Heart right ventricle (tissue), 16 donors: Measurements from ENCODE around the gene PIP5K1C. TPM values are rescaled to one million over a fixed set of nuclear protein-coding genes. Genes with fewer than 3 reads are reported as not detected.

Experiments used
- ATAC-seq, 8 donors: fragments of 200-7000 bp; cut with Tn5 transposase; one replicate each; pipeline ENCODE4 v1.9.1; 2020; ENCODE audit warnings: mild to moderate bottlenecking in 8 of 8, moderate library complexity in 8 of 8, moderate number of reproducible peaks in 1 of 8
- DNase-seq, 2 donors: peaks; one replicate each; pipeline ENCODE4 v3.0.0-alpha.2; 2020
- H3K27ac ChIP-seq, 10 donors: fragments of 200-600 bp; sonication (generic) in 2 of 10; one replicate each; pipeline versions ENCODE4 v1.5.0 to v1.8.0; 2020 to 2022; ENCODE audit warnings: mild to moderate bottlenecking in 3 of 10
- H3K27me3 ChIP-seq, 7 donors: fragments of 200-600 bp; one replicate each; pipeline ENCODE4 v1.8.0; 2021 to 2022; ENCODE audit warnings: mild to moderate bottlenecking in 2 of 7
- H3K36me3 ChIP-seq, 9 donors: fragments of 200-600 bp; sonication (generic) in 1 of 9; one replicate each; pipeline versions ENCODE4 v1.5.0 to v1.8.0; 2020 to 2022; ENCODE audit warnings: mild to moderate bottlenecking in 2 of 9
- H3K4me1 ChIP-seq, 9 donors: fragments of 200-600 bp; sonication (generic) in 1 of 9; one replicate each; pipeline versions ENCODE4 v1.5.0 to v1.8.0; 2020 to 2022; ENCODE audit warnings: mild to moderate bottlenecking in 4 of 9
- H3K4me3 ChIP-seq, 10 donors: fragments of 200-600 bp; sonication (generic) in 2 of 10; one replicate each; pipeline versions ENCODE4 v1.5.0 to v1.8.0; 2020 to 2022; ENCODE audit warnings: mild to moderate bottlenecking in 7 of 10, moderate library complexity in 2 of 10
- H3K9me3 ChIP-seq, 11 donors: fragments of 200-600 bp in 10 of 11; sonication (generic) in 2 of 11; one replicate each; pipeline versions ENCODE4 v1.5.0 to v1.8.0; 2013 to 2022; ENCODE audit warnings: mild to moderate bottlenecking in 2 of 11, control low read depth in 1 of 11, moderate library complexity in 1 of 11
- CTCF ChIP-seq, 9 donors: fragments of 200-600 bp; sonication (generic) in 2 of 9; IDR thresholded peaks; one replicate each; pipeline versions ENCODE4 v1.5.0 to v1.8.0; 2021 to 2022; ENCODE audit warnings: antibody characterized with exemption in 9 of 9, mild to moderate bottlenecking in 5 of 9, moderate library complexity in 1 of 9
- WGBS, 2 donors: extraction: QIAGEN DNeasy Blood & Tissue Kit; methylation state at CpG; one replicate each; pipeline ENCODE4 v1.1.7; 2013; ENCODE audit warnings: inconsistent platforms in 1 of 2; 5-methylcytosine and 5-hydroxymethylcytosine counted together
- intact Hi-C, 10 donors: fragments of 100-400 bp; cut with DNase I; formaldehyde crosslinking; loops; one replicate each; pipeline versions ENCODE4 v1.11.1 to v1.14.2; 2022
- long read RNA-seq, 3 donors: library from polyadenylated mRNA; unstranded; transcript quantifications; one replicate each; pipeline ENCODE4 v2.0.0, GENCODE V29; 2020 to 2021
- polyA plus RNA-seq, 2 donors: library from polyadenylated mRNA; stranded (reverse); fragments of 200-250 nt; gene quantifications; one replicate each; pipeline ENCODE4 v1.2.3, GENCODE V29; 2013
- total RNA-seq, 10 donors: library from RNA; stranded (reverse); fragmentation: NEBNext Ultra II Directional in 3 of 10; extraction: Animal tissue kit (Norgen Biotek cat#: 25700) in 3 of 10; gene quantifications; one replicate each; pipeline versions ENCODE4 v1.2.1 to v1.2.4, GENCODE V29; 2021 to 2023
- donor health status: Arrhythmogenic right ventricular cardiomyopathy.
- donor health status: ischemic (EF 13 %, LVEDD 7.1; RV severe dilation, severe dysfunction).
- donor health status: healthy with polysubstance abuse.
- donor health status: DM: no; HTN: yes; CAD: no.
- donor health status: DM: no; HTN: no; CAD: no.
- donor health status: ischemic (EF 25% LVEDD 6.9; RV normal size, moderate dysfunction).
- donor health status: ischemic (EF 25% LVEDD 5.7; RV mildly dilated, moderate dysfunction).
- donor health status: healthy.
- donor health status: DM: yes; HTN: yes; CAD: no.
- donor health status: Ischemic cardiomyopathy.
- donor health status: ischemic (EF 35%, LVEDD 5.7; RV mildly dilated, moderate dysfunction).
- donor health status: nonischemic (EF 11% LVEDD 7.7; RV severe dilation, severe dysfunction).
- donor health status: DM: yes; HTN: yes; CAD: no.
- donor health status: PGD.
- donor health status: ischemic (EF 29% LVEDD 5.4; RV normal size, mild dysfunction).
- donor health status: nonischemic (EF 23%, LVEDD 6.1; RV moderate dilation, normal function).

PIP5K1C gene
- total RNA-seq (10 to 100 TPM; 28.2 to 46.6 (median 36.3) TPM), polyA plus RNA-seq (10 to 100 TPM; 18.3 to 18.9 TPM)
- long read RNA-seq, donor 1, full-length matches to known transcripts: 4 of 26 reads
- long read RNA-seq, donor 1, partial matches to known transcripts: 2 of 26 reads
- long read RNA-seq, donor 1, other reads (novel, unspliced or antisense): 20 of 26 reads
- long read RNA-seq, donor 2, full-length matches to known transcripts: 2 of 29 reads
- long read RNA-seq, donor 2, partial matches to known transcripts: 4 of 29 reads
- long read RNA-seq, donor 2, other reads (novel, unspliced or antisense): 23 of 29 reads
- long read RNA-seq, donor 3, partial matches to known transcripts: 15 of 36 reads
- long read RNA-seq, donor 3, other reads (novel, unspliced or antisense): 21 of 36 reads

- ATAC-seq: peak; percentile 83 to 96 (median 88)
- intact Hi-C loops: loop anchor here (1.0 to 10.0 kb wide), 7 partner anchors 33 to 156 kb away; partner anchors contain the start of genes MFSD12 (in 3 of the 10), CACTIN (in 1 of the 10) and MRPL54 (in 1 of the 10)
Measured at GRCh38 chr19:3700242-3701032, at the start of gene PIP5K1C. Gene PIP5K1C, minus strand, starts transcription at chr19:3700468. Its CDS starts 78 bp downstream, at chr19:3700390.

GRCh38 chr19:3748965-3749364 is 48.7 kb upstream of the PIP5K1C start:
- no peak for TF ChIP-seq CTCF (IDR thresholded peaks at IDR 0.05)
- H3K27me3 ChIP-seq: peaks cover 0 to 14% (median 0%) of the 10 kb centered on the region in 7 donors
- no peak for ATAC-seq
- H3K27ac ChIP-seq: no peak overlapping the region
- intact Hi-C loops: no loop called here
- WGBS, 2 donors: 77 to 88% methylated on average over 8 of the region's 8 CpGs
- no peaks in the 10 kb centered on the region for H3K9me3 ChIP-seq
- no peaks in the 10 kb centered on the region for H3K4me1 ChIP-seq
- peaks cover 0 to 50% (median 28%) of the 10 kb centered on the region in 9 donors for H3K36me3 ChIP-seq
- H3K4me3 ChIP-seq: no peak overlapping the region
- DNase-seq: no peak

More at GRCh38 chr19:3700242-3701032, at the start of gene PIP5K1C:
- 3 to 5% methylated on average over 59 to 82 of the region's 82 CpGs for WGBS, 2 donors
- H3K4me1 ChIP-seq: peaks cover 0 to 27% (median 14%) of the 10 kb centered on the region in 9 donors
- peak within 1 kb of the TSS; percentile 65 to 100 (median 92) for H3K4me3 ChIP-seq
- H3K27ac ChIP-seq: peak within 1 kb of the TSS; percentile 82 to 95 (median 90)
- peaks cover 0 to 9% (median 0%) of the 10 kb centered on the region in 7 donors for H3K27me3 ChIP-seq
- H3K9me3 ChIP-seq: no peaks in the 10 kb centered on the region
- peak; percentile 89 to 93 for DNase-seq
- peak; percentile 72 to 92 (median 82) for TF ChIP-seq CTCF (IDR thresholded peaks at IDR 0.05)
- H3K36me3 ChIP-seq: peaks cover 0 to 11% (median 0%) of the 10 kb centered on the region in 9 donors

GRCh38 chr19:3746371-3747056 is 46.2 kb upstream of the PIP5K1C start:
- H3K27ac ChIP-seq: no peak overlapping the region
- WGBS, 2 donors: 66 to 70% methylated on average over 31 of the region's 31 CpGs
- no peaks in the 10 kb centered on the region for H3K9me3 ChIP-seq
- DNase-seq (no peak), ATAC-seq (peak in 1 of 8 donors; percentile 22)
- peaks cover 0 to 14% (median 0%) of the 10 kb centered on the region in 7 donors for H3K27me3 ChIP-seq
- no peak overlapping the region for H3K4me3 ChIP-seq
- TF ChIP-seq CTCF (IDR thresholded peaks at IDR 0.05): no peak
- H3K4me1 ChIP-seq: no peaks in the 10 kb centered on the region
- intact Hi-C loops: no loop called here
- peaks cover 0 to 26% (median 14%) of the 10 kb centered on the region in 9 donors for H3K36me3 ChIP-seq
